Measurements from ENCODE around the gene CD1E.
"Not testable (repeated sequence)": the region's sequence is repeated elsewhere in the genome, so short reads cannot be mapped to it uniquely, and the experiment has no call there.

The CD1E gene

DNA sequence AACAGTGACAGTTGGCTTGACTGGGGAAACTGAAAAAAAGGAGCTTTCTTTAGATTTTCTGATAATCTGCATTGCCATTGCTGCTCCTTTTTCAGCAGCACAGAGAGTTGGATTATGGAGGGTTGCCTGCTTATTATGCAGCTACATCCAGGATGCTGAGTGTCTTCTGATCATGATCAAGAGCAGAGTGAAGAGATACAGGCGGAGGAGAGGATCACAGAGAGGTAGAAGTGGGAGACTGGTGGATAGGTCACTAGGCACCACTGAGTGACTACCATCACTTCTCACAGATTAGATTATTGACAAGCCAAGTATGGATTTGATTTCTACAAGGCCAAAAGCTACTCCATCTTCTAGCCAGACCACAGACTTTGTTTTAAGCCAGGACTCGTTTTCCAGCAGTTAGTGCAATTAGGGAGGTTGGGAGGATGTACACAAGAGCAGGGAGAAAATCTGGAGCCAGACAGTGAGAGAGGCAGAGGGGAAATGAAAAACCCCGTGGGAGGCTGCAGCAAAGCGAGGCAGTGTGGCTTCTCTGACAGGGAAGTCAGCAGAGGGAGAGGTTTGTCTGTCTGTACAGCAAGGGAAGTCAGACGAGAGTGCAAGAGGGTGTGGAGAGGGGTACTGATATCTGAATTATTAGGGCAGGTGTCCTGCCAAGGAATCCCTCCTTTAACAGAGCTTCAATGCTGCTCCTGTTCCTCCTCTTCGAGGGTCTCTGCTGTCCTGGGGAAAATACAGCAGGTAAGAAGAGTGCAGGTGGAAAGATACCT, at the start of gene CD1E:
TSS of gene CD1E (plus strand) at position 592 of the 773 bp plus-strand sequence. CDS start at position 687, 95 bp downstream.
- DNase-seq (ENCODE audit: low read depth): no peak

DNA sequence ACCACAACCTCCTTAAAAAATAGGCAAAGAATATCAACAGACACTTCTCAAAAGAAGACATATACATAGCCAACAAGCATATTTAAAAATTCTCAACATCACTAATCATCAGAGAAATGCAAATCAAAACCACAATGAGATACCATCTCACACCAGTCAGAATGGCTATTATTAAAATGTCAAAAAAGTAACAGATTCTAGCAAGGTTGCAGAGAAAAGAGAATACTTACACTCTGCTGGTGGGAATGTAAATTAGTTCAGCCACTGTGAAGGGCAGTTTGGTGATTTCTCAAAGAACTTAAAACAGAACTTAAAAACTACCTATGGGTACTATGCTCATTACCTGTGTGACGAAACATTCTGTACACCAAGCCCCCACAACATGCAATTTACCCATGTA, 43.1 kb upstream of the CD1E start:
- no peak for DNase-seq (ENCODE audit: low read depth)

- DNase-seq (ENCODE audit: low read depth): no peak
Observed at GRCh38 chr1:158311066-158311465, 42.6 kb upstream of the CD1E start.

- no peak for DNase-seq (ENCODE audit: low read depth)
Observed at GRCh38 chr1:158323866-158324265, 29.8 kb upstream of the CD1E start.

GRCh38 chr1:158324395-158324794, 29.3 kb upstream of the CD1E start:
- no peak for DNase-seq (ENCODE audit: low read depth)

DNA sequence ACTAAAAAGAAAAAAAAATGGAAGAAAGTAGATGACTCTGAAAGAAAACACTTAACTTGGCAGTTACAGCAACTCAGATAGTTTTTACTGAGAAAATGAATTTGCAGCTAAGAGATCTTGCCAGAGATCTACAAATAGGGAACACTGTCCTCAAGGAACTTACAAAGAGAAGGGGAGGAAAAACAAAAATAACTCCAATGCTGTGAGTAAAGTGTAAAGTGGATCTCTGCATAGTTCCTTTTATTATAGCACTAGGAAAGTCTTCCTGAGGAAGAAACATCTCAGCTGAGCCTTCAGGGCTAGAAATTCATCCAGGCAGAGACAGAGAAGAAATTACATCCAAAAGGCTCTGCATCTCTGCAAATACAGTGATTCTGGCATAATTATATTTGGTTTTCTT, 26.2 kb upstream of the CD1E start:
- no peak for DNase-seq (ENCODE audit: low read depth)

DNA sequence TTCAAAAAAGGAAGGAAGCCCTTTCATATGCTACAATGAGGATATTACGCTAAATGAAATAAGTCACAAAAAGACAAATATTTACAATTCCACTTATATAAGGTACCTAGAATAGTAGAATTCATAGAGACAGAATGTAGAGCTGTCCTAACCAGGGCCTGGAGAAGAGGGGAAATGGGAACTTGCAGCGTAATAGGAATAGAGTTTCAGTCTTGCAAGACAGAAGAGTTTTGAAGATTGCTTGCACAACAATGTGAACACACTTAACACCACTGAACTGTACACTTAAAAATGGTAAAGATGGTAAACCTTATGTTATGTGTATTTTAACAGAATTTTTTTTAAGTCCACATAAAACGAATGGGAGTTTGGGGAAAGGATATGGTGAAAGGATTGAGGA, 25.3 kb upstream of the CD1E start:
- no peak for DNase-seq (ENCODE audit: low read depth)

GRCh38 chr1:158329300-158329699, 24.4 kb upstream of the CD1E start:
- no peak for DNase-seq (ENCODE audit: low read depth)

GRCh38 chr1:158329733-158330132, 24.0 kb upstream of the CD1E start:
- no peak for DNase-seq (ENCODE audit: low read depth)

DNA sequence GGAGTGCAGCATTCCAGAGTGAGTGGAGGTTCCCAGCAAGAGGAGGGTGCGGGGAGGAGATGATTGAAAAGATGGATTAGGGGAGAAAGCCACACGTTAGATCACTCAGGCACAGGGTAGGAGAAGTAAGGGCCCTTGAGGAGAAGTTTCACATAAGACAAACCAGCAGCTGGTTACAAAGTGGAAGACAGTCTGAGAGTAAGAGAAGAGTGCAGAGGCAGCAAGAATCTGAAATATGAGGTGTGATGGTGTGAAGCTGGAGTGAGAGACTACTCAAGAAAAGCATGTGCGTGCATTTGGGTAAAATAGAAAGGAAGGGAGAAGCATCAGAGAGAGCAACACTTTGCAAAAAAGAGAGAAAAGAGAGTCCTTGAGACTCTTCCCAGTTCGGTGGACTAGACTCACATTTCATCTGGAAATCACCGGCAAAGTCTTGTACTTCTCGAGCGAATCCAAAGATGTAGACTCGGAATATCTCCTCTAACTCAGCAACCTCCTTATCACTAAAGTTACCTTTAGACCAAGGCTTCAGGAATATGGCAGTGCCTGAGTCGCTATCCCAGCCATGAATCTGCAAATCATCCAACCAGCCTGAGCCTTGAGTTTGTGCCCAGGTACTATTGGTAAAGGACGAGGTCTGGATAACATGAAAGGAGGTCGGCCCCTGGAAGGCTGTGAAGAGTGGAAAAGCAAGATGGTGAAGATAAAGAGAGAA, 23.1 kb upstream of the CD1E start:
- no peak for DNase-seq (ENCODE audit: low read depth)

- no peak for DNase-seq (ENCODE audit: low read depth)
Observed at GRCh38 chr1:158331106-158331425, 22.6 kb upstream of the CD1E start.

DNA sequence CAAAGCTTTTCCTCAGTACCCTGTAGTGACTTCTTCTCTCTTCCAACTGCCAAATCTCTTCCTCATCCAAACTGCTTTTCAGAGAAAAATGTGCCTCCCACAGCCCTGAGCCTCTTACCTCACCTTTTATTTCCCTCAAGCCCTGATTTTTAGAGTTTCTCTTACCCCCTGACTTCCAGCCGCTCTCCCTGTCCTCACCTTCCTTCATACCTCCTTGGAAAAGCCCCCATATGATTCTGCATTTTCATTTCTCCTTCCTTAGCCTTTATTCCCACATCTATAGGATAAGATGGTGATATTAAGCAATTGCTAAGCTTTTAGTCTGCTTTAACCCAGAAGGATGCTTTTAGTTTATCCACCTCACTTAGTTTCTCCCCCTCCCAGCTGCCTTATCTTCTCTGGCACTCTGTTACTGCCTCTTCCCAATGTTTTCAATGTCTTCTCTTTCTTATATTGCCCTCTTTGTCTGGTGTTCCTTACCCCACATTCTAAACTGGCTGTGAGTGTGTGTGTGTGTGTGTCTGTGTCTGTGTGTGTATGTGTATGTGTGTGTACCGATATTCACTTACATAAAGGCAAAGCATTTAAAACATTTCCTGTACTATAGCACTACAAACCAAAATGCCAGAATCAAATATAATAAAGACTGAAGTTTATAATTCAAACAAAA, 22.1 kb upstream of the CD1E start, which contains the start of gene CD1B:
TSS of gene CD1B (minus strand) at position 51 of the 670 bp plus-strand sequence. CDS start 108 bp downstream, outside the sequence.
- DNase-seq (ENCODE audit: low read depth): no peak

GRCh38 chr1:158333405-158334155, 20.1 kb upstream of the CD1E start:
- no peak for DNase-seq (ENCODE audit: low read depth)

GRCh38 chr1:158334526-158335212, 19.0 kb upstream of the CD1E start:
- no peak for DNase-seq (ENCODE audit: low read depth)

- DNase-seq (ENCODE audit: low read depth): no peak
Observed at GRCh38 chr1:158335213-158335532, 18.5 kb upstream of the CD1E start.

GRCh38 chr1:158336413-158336812, 17.3 kb upstream of the CD1E start:
- DNase-seq (ENCODE audit: low read depth): not testable (repeated sequence)

GRCh38 chr1:158348946-158349345, 4.7 kb upstream of the CD1E start:
- DNase-seq (ENCODE audit: low read depth): not testable (repeated sequence)

- DNase-seq (ENCODE audit: low read depth): no peak
Observed at GRCh38 chr1:158354255-158354654, 561 bp downstream of the CD1E start.

DNA sequence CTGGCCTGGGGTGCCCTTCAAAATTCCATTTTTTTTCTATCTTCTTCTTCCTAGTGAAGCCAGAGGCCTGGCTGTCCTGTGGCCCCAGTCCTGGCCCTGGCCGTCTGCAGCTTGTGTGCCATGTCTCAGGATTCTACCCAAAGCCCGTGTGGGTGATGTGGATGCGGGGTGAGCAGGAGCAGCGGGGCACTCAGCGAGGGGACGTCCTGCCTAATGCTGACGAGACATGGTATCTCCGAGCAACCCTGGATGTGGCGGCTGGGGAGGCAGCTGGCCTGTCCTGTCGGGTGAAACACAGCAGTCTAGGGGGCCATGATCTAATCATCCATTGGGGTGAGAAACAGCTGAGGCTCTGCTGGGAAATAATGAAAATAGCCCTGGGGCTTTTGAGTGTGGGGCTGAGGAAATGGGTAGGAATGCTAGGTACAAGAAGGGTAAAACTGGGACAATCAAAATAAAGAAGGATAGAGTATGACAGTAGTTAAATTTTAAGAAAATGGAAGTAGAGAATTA, 2.1 kb downstream of the CD1E start:
- no peak for DNase-seq (ENCODE audit: low read depth)

DNA sequence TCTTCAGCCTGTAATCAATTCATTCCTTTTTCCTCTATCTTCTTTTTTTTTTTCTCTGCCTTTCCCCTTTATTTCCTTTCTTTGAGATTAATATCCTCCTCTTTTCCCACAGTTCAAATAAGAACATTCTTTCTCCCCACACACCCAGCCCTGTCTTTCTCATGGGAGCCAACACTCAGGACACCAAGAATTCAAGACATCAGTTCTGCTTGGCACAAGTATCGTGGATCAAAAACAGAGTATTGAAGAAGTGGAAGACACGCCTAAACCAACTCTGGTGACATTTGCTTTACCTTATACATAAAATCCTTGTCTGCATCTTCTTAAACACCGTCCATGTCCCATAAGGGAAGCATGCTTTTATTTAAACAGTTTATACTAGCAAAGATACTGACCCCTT, 2.9 kb downstream of the CD1E start:
- DNase-seq (ENCODE audit: low read depth): no peak

- DNase-seq (ENCODE audit: low read depth): no peak
Observed at GRCh38 chr1:158357441-158357840, 3.7 kb downstream of the CD1E start.

DNA sequence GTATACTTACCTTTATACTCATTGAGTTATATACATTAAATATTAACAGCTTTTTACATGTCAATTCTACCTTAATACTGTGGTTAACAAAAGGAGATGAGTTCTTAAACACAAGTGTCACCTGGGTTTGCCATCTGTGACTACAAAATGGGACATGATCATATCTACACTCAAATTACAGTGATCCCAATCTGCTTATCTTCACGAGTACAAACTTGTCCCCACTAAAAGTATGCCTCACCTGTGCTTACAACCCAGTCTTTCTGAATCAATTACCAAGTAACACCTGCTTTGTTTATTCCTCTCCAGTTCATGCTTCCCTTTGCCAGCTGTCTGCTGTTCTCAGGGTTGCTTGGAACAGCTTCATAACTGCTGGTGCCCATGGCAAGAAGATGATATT, 8.8 kb downstream of the CD1E start:
- no peak for DNase-seq (ENCODE audit: low read depth)
